DMS 273 treated with DMSO at 0.1 percent for 48 hours (cell line): ENCODE data around the gene HORMAD2.

Experiments
- DNase-seq: peaks from one replicate; lab custom pipeline; 2025; lab: John Stamatoyannopoulos, UW

Gene HORMAD2

GRCh38 chr22:30113494-30113893 is 33.2 kb downstream of the HORMAD2 start:
- no peak for DNase-seq

- no peak for DNase-seq
These were observed 34.1 kb downstream of the HORMAD2 start for GRCh38 chr22:30114361-30114760.

GRCh38 chr22:30115705-30116104 is 35.4 kb downstream of the HORMAD2 start:
- DNase-seq = no peak

GRCh38 chr22:30116362-30117117 is 36.3 kb downstream of the HORMAD2 start:
- DNase-seq = no peak

- DNase-seq = no peak
These were observed 37.0 kb downstream of the HORMAD2 start for GRCh38 chr22:30117256-30117655.

- DNase-seq = no peak
These were observed 38.0 kb downstream of the HORMAD2 start for GRCh38 chr22:30118291-30118690.

GRCh38 chr22:30121960-30122359 is 41.7 kb downstream of the HORMAD2 start:
- DNase-seq = no peak

GRCh38 chr22:30123463-30123862 is 43.2 kb downstream of the HORMAD2 start:
- no peak for DNase-seq

GRCh38 chr22:30127749-30128166 is 47.5 kb downstream of the HORMAD2 start:
- no peak for DNase-seq

- DNase-seq = no peak
These were observed 48.2 kb downstream of the HORMAD2 start for GRCh38 chr22:30128511-30128910.

GRCh38 chr22:30129636-30130035 is 49.4 kb downstream of the HORMAD2 start:
- no peak for DNase-seq

- DNase-seq = no peak
These were observed 52.2 kb downstream of the HORMAD2 start for GRCh38 chr22:30132290-30132996.

GRCh38 chr22:30140414-30140813 is 60.1 kb downstream of the HORMAD2 start:
- DNase-seq = no peak

GRCh38 chr22:30143265-30143664 is 63.0 kb downstream of the HORMAD2 start:
- no peak for DNase-seq

- DNase-seq = no peak
These were observed 64.1 kb downstream of the HORMAD2 start for GRCh38 chr22:30144391-30144790.

GRCh38 chr22:30150212-30150611 is 69.9 kb downstream of the HORMAD2 start:
- DNase-seq = no peak

- DNase-seq = no peak
These were observed 78.0 kb downstream of the HORMAD2 start for GRCh38 chr22:30158277-30158676.

- DNase-seq = no peak
These were observed 78.7 kb downstream of the HORMAD2 start for GRCh38 chr22:30158744-30159500.

GRCh38 chr22:30159561-30160353 is 79.5 kb downstream of the HORMAD2 start:
- no peak for DNase-seq

- DNase-seq = no peak
These were observed 80.8 kb downstream of the HORMAD2 start for GRCh38 chr22:30161051-30161469.

- DNase-seq = no peak
These were observed 87.0 kb downstream of the HORMAD2 start for GRCh38 chr22:30167296-30167695.

- no peak for DNase-seq
These were observed 87.5 kb downstream of the HORMAD2 start for GRCh38 chr22:30167734-30168133.
